Upper lobe of right lung (tissue), 1 donor: ENCODE data around the gene VTCN1. TPM values are rescaled to one million over a fixed set of nuclear protein-coding genes. Genes with fewer than 3 reads are reported as not detected.
A peak's percentile ranks its signal among the peaks of the same experiment; 100 is the strongest.

Experiments
- ATAC-seq: fragments of 200-7000 bp; cut with Tn5 transposase; one replicate; pipeline ENCODE4 v1.9.1; 2020; ENCODE audit warnings: mild to moderate bottlenecking, moderate library complexity
- DNase-seq: peaks from one replicate; pipeline ENCODE4 v3.0.0-alpha.2; 2020
- H3K27ac ChIP-seq: fragments of 200-600 bp; one replicate; pipeline ENCODE4 v1.8.0; 2022
- H3K27me3 ChIP-seq: fragments of 200-600 bp; one replicate; pipeline ENCODE4 v1.8.0; 2022; ENCODE audit warnings: mild to moderate bottlenecking
- H3K36me3 ChIP-seq: fragments of 200-600 bp; one replicate; pipeline ENCODE4 v1.8.0; 2022
- H3K4me1 ChIP-seq: fragments of 200-600 bp; one replicate; pipeline ENCODE4 v1.8.0; 2022
- H3K4me3 ChIP-seq: fragments of 200-600 bp; one replicate; pipeline ENCODE4 v1.8.0; 2022; ENCODE audit warnings: mild to moderate bottlenecking
- H3K9me3 ChIP-seq: fragments of 200-600 bp; one replicate; pipeline ENCODE4 v1.8.0; 2022
- CTCF ChIP-seq: fragments of 200-600 bp; IDR thresholded peaks from one replicate; pipeline ENCODE4 v1.8.0; 2022; ENCODE audit warnings: antibody characterized with exemption
- intact Hi-C: fragments of 100-400 bp; cut with DNase I; formaldehyde crosslinking; loops from one replicate; pipeline ENCODE4 v1.11.0; 2022
- total RNA-seq: library from RNA; stranded (reverse); fragmentation: NEBNext Ultra II Directional; extraction: Animal tissue kit (Norgen Biotek cat#: 25700); gene quantifications from one replicate; pipeline ENCODE4 v1.2.1, GENCODE V29; 2021
- donor health status: DM: no; HTN: yes; CAD: no; lungs with severe emphysema.

The VTCN1 gene
- total RNA-seq, 1 donor from 2014 or later = not detected

DNA sequence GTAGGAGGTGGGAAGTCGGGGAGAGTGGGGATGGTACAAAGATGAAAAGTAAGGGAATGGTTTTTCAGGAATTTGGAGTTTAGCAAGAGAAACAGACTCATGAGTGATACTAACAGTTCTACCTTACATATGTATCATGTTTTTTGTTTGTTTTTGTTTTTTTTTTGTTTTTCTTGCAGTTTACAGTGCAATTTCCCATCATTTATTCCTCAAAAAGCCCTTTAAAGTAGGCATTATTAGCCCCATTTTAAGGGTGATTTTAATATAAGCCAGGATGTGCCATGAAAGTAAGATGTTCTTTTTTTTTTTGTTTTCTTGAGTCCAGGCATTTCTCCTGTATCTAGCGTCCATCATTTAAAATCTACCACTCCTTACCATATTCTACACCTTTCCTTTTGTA, 75.4 kb downstream of the VTCN1 start:
- no peak for TF ChIP-seq CTCF
- intact Hi-C loops = no loop called here
- DNase-seq (no peak), ATAC-seq (no peak)
- no peaks in the 10 kb centered on the region for H3K9me3 ChIP-seq
- no peaks in the 10 kb centered on the region for H3K27me3 ChIP-seq
- H3K27ac ChIP-seq = no peak overlapping the region
- no peak overlapping the region for H3K4me3 ChIP-seq
- H3K4me1 ChIP-seq = no peaks in the 10 kb centered on the region
- H3K36me3 ChIP-seq = no peaks in the 10 kb centered on the region

DNA sequence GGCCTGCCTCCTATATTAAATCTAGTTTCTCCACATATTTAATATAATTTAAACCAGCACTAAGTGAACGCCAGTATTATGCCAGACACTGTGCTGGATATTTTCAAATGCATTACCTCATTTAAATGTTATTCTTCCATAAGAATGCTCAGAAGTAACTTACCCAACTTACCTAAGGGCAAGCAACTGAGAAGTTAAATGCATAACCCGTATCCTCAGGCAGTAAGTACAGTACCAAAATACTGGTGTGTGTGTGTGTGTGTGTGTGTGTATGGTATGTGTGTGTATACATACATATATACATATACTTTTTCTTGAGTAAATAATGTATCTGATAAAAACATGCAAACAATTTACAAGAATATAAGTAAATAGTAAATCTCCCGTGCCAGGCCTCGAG, 80.2 kb downstream of the VTCN1 start:
- intact Hi-C loops = no loop called here
- TF ChIP-seq CTCF = no peak
- H3K27me3 ChIP-seq = no peaks in the 10 kb centered on the region
- H3K9me3 ChIP-seq = no peaks in the 10 kb centered on the region
- no peak overlapping the region for H3K4me3 ChIP-seq
- H3K36me3 ChIP-seq = no peaks in the 10 kb centered on the region
- H3K27ac ChIP-seq = no peak overlapping the region
- ATAC-seq (no peak), DNase-seq (no peak)
- H3K4me1 ChIP-seq = peaks cover 14% of the 10 kb centered on the region

- H3K4me3 ChIP-seq = no peak overlapping the region
Measured at GRCh38 chr1:117128323-117129079, 82.2 kb downstream of the VTCN1 start.

DNA sequence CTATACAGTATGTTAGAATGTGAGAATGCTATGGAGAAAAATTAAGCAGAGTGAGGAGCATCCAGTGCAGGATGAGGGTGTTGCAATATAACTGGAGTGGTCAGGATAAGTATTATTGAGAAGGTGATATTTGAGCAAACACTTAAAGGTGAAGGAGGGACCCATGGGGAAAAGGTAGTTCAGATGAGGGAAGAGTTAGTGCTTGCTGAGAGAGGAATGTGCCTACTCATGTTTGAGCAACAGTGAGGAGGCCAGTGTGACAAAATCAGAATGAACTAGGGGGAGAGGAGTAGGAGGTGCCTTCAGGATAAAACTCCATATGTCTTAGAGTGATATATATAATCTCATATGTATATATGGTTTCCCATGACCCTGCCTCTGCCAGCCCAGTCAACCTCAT, 82.9 kb downstream of the VTCN1 start:
- Histone ChIP-seq H3K4me1 (peaks cover 14% of the 10 kb centered on the region), H3K36me3 (no peaks in the 10 kb centered on the region), H3K4me3 (no peak overlapping the region), H3K27me3 (no peaks in the 10 kb centered on the region), H3K27ac (no peak overlapping the region), H3K9me3 (no peaks in the 10 kb centered on the region)
- DNase-seq (no peak), ATAC-seq (peak; percentile 95)
- intact Hi-C loops = no loop called here
- TF ChIP-seq CTCF = no peak

More at GRCh38 chr1:117128323-117129079, 82.2 kb downstream of the VTCN1 start:
- Histone ChIP-seq H3K9me3 (no peaks in the 10 kb centered on the region), H3K4me1 (peaks cover 14% of the 10 kb centered on the region), H3K36me3 (no peaks in the 10 kb centered on the region), H3K27ac (no peak overlapping the region), H3K27me3 (no peaks in the 10 kb centered on the region)
- intact Hi-C loops = no loop called here
- DNase-seq (no peak), ATAC-seq (peak; percentile 47)
- TF ChIP-seq CTCF = peak; percentile 51

DNA sequence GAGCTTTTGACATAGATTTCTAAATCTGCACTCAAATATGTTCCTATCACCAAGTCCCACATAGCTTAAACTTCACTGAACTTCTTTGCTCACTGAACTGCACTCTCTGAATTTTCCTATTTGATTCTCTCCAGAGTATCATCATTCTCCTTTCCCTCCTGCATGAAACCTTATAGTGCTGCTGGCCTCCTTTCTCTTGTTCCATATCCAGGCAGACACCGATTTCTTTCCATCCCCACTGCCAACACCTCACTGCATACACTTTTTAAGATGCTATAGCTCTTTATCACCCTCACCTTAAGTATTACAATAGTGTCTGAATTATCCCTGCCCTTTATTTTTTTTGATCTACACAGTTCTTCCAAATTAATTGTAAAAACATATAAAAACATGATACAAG, 86.1 kb downstream of the VTCN1 start:
- TF ChIP-seq CTCF = no peak
- Histone ChIP-seq H3K9me3 (no peaks in the 10 kb centered on the region), H3K27me3 (no peaks in the 10 kb centered on the region), H3K4me1 (peaks cover 20% of the 10 kb centered on the region), H3K4me3 (no peak overlapping the region), H3K36me3 (no peaks in the 10 kb centered on the region), H3K27ac (no peak overlapping the region)
- no peak for ATAC-seq
- intact Hi-C loops = no loop called here
- no peak for DNase-seq
